Central memory CD8-positive, alpha-beta T cell (primary cell): ENCODE results near the gene SMAD5.

Source experiments
- ATAC-seq: fragments of 150-1000 bp; cut with Tn5 transposase; replicated peaks from 2 replicates; pipeline ENCODE4 v1.10.0; 2022; ENCODE audit warnings: mild to moderate bottlenecking, moderate FRiP score, moderate number of reproducible peaks; ENCODE audit not compliant: poor library complexity, severe bottlenecking; ENCODE audit errors: extremely low read depth
- DNase-seq, 2 donors: peaks; one replicate each; pipeline ENCODE4 v3.0.0; 2021; ENCODE audit warnings: low spot score in 2 of 2
- H3K27ac Mint-ChIP-seq: one replicate; pipeline ENCODE4 v1.8.0; 2022; ENCODE audit warnings: low read depth, mild to moderate bottlenecking, moderate library complexity, mixed read lengths
- H3K27me3 Mint-ChIP-seq: one replicate; pipeline ENCODE4 v1.8.0; 2022; ENCODE audit warnings: mixed read lengths
- H3K36me3 Mint-ChIP-seq: one replicate; pipeline ENCODE4 v1.8.0; 2022; ENCODE audit warnings: mild to moderate bottlenecking, moderate library complexity, mixed read lengths; ENCODE audit not compliant: insufficient read depth
- H3K4me1 Mint-ChIP-seq: one replicate; pipeline ENCODE4 v1.8.0; 2022; ENCODE audit warnings: mixed read lengths
- H3K4me3 Mint-ChIP-seq: one replicate; pipeline ENCODE4 v1.8.0; 2022; ENCODE audit warnings: mild to moderate bottlenecking, moderate library complexity, mixed read lengths
- H3K9me3 Mint-ChIP-seq: one replicate; pipeline ENCODE4 v1.8.0; 2022; ENCODE audit warnings: mixed read lengths

The SMAD5 gene

DNA sequence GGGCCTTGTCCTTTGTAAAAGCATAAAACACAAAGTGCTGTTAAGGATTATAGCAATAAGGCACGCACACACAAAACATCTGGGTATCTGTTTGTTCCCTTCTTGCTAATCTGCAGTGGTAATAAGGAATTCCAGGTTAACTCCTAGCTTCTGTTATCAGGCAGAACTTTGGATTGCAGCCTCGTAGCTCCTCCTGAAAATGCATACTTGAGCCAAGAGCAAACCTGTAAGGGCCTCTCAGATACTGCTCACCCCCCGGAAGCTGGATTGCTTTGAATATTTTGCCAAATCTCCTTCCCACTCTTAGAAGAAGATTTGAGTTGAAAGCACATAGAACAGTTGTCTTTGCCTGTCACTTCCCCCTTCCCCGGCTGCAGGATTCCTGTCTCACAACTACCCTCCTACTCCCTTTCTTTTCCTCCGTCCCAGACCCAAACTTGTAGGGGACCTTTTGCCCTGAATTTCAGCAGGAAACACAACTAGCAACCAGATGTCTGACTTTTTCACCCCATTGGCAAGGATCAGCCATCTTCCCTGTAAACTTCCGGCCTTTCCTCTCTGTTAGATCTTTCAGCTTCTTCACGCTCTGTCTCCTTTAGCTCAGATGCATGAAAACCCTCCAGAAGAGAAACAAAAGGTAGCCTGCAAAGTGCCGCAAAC is 28.2 kb upstream of the SMAD5 start:
- Mint-ChIP-seq H3K36me3 (no peaks in the 10 kb centered on the region), H3K27me3 (peaks cover 11% of the 10 kb centered on the region), H3K4me3 (no peak overlapping the region), H3K27ac (no peak overlapping the region), H3K9me3 (no peaks in the 10 kb centered on the region), H3K4me1 (no peaks in the 10 kb centered on the region)
- ATAC-seq (no peak), DNase-seq (no peak)

DNA sequence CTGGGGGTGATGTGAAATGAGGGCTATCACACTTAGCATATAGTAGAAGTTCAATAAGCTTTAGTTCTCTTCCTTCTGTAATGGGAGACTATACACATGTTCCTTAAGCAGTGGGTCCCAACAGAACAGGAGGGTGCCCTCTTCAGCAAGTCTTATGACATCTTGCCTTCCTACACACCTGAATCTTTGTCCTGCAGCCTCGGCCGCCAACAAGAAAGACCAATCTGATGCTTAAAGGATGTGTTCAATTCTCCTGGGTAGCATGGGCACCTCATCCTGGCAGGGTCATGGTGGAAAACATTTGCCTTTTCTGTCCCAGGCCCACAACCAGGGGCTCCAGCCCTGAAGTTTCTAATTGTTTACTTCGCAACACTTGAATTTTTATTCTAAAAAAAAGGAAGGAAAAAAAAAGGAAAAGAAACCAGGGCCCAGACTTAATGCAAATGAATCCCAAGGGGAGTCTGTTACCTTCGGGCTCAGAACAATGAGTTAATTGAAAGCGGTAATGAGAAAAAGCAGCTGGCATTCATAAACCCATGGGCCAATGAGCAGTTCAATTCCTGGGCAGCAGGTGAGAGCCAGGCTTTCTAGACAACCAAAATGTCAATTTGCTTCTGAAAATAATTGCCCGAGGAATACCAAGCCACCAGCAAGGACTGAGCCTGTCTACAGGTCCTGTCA is 26.2 kb upstream of the SMAD5 start:
- Mint-ChIP-seq H3K27ac (no peak overlapping the region), H3K27me3 (peaks cover 11% of the 10 kb centered on the region), H3K9me3 (no peaks in the 10 kb centered on the region), H3K36me3 (no peaks in the 10 kb centered on the region), H3K4me1 (no peaks in the 10 kb centered on the region), H3K4me3 (no peak overlapping the region)
- DNase-seq (no peak), ATAC-seq (no peak)

DNA sequence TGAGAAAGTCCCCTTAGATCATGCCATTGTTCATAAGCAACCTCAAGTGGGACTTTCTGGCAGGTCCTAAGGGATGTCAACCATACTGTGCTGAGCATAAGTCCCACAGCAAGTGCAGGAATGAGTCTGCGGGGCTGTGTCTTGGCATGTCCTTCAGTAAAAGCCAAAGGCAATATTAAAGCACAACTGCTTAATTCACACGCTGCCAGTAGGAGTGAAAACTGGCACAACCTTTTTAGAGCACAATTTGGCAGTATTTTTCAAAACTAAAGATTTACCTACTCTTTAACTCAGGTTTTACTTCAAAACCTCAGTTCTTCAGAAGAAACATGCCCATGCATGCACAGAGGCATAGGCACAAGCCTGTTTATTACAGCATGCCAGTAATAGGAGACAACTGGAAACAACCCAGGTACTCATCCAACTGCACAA is 24.4 kb upstream of the SMAD5 start:
- H3K27ac Mint-ChIP-seq: no peak overlapping the region
- no peaks in the 10 kb centered on the region for H3K36me3 Mint-ChIP-seq
- no peak overlapping the region for H3K4me3 Mint-ChIP-seq
- DNase-seq (no peak), ATAC-seq (no peak)
- no peaks in the 10 kb centered on the region for H3K4me1 Mint-ChIP-seq
- peaks cover 24% of the 10 kb centered on the region for H3K27me3 Mint-ChIP-seq
- no peaks in the 10 kb centered on the region for H3K9me3 Mint-ChIP-seq

DNA sequence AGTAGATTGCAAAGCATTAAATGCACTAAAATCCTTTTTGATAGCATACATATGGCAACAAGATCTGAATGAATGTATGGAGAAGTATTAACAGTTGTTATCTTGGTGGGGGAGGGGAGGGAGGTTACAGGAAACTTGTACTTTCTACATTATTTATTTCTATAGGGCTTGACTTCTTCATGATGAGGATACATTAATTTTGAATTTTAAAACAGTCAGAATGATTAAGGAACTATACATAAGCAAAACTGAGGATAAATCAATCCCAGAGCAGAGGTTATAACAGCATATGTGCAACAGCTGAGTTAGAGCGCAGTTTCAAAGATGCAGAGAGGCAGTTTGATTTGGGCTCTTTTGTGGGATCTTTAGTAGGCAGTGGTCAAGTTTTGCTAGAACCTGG is 23.9 kb upstream of the SMAD5 start:
- H3K4me3 Mint-ChIP-seq: no peak overlapping the region

DNA sequence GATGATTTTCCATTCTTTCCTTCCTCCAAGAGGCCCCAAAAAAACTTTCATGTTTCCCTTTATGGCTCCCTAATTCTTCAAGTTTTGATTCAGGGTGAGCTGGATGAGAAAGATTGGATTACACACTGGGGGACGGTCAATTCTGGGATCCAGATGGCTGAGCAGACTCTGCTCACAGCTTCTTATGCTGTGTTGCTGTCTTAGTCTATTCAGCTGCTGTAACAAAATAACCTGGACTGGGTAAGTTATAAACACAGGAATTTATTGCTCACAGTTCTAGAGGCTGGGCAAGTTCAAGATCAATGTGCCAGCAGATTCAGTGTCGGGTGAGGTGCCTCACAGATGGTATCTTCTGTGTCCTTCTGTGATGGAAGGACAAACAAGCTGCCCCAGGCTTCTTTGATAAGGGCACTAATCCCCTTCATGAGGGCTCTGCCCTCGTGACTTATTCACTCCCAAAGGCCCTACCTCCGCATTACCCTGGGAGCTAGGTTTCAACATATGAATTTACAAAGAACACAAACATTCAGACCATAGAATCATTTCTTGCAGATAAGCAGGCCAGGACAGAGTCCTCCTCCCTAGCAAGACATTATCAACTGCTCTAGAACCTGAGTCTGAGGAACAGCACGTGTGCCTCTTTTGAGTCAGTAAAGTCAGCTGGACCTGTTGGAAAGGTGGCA is 23.1 kb upstream of the SMAD5 start:
- ATAC-seq (no peak), DNase-seq (no peak)
- Mint-ChIP-seq H3K9me3 (no peaks in the 10 kb centered on the region), H3K36me3 (no peaks in the 10 kb centered on the region), H3K27me3 (peaks cover 21% of the 10 kb centered on the region), H3K4me3 (no peak overlapping the region), H3K4me1 (no peaks in the 10 kb centered on the region), H3K27ac (no peak overlapping the region)

More for the DNA sequence above, 23.9 kb upstream of the SMAD5 start:
- H3K36me3 Mint-ChIP-seq: no peaks in the 10 kb centered on the region
- no peak for DNase-seq
- H3K27ac Mint-ChIP-seq: no peak overlapping the region
- H3K9me3 Mint-ChIP-seq: no peaks in the 10 kb centered on the region
- ATAC-seq: no peak
- no peaks in the 10 kb centered on the region for H3K4me1 Mint-ChIP-seq
- H3K27me3 Mint-ChIP-seq: peaks cover 26% of the 10 kb centered on the region

DNA sequence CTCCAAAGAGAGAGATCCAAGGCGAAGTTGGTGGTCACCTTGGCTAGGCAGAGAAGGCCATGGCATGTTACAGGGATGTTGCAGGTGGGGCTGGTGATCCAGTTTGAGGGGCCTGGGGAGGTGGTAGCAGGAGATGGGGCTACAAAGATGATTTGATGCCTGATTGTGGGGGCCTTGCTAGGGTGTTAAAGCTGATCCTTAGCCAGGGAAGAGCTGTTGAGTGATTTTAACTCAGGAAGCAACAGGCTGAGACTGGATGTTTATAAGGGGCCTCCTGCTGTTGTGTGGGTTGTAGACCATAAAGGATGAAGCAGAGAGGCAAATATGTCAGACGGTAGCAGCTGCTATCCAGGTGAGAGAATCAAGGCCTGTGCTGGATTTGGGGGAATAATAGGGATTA is 19.0 kb upstream of the SMAD5 start:
- ATAC-seq: no peak
- Mint-ChIP-seq H3K4me3 (no peak overlapping the region), H3K27ac (no peak overlapping the region), H3K27me3 (peaks cover 26% of the 10 kb centered on the region), H3K36me3 (no peaks in the 10 kb centered on the region), H3K4me1 (no peaks in the 10 kb centered on the region), H3K9me3 (no peaks in the 10 kb centered on the region)
- no peak for DNase-seq

DNA sequence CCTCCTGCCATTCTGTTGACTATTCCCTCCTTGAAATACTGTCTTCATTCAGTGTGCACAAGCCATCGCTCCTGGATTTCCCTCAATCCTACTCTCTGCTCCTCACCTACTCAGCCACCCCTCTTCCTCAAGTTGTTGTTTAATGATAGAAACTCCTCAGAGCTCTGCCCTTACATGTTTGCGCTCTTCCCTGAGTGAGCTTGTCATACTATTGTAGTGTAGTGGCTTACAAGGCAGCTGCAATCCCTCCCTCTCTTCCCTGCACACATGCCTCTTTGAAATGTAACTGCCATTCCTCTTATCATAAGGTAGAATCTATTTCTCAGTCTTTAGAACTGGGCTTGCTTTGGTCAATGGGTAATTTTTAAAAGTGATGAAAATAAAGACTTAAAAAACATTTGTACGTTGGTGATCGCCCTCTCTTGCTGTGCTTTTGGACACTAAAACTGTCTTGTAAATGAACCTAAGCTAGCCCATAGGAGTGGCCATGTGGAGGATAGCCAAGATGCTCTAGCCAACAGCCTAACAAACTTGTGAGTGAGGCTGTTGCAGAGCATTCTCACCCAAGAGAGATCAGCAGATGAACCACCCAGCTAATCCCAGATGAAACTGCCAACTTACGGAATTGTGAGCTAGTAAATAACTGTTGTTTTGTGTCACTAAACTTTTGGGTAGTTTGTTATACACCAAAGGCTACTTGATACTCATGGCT is 18.1 kb upstream of the SMAD5 start:
- no peaks in the 10 kb centered on the region for H3K9me3 Mint-ChIP-seq
- H3K4me3 Mint-ChIP-seq: no peak overlapping the region
- no peaks in the 10 kb centered on the region for H3K36me3 Mint-ChIP-seq
- peaks cover 26% of the 10 kb centered on the region for H3K27me3 Mint-ChIP-seq
- ATAC-seq (no peak), DNase-seq (no peak)
- no peaks in the 10 kb centered on the region for H3K4me1 Mint-ChIP-seq
- H3K27ac Mint-ChIP-seq: no peak overlapping the region

DNA sequence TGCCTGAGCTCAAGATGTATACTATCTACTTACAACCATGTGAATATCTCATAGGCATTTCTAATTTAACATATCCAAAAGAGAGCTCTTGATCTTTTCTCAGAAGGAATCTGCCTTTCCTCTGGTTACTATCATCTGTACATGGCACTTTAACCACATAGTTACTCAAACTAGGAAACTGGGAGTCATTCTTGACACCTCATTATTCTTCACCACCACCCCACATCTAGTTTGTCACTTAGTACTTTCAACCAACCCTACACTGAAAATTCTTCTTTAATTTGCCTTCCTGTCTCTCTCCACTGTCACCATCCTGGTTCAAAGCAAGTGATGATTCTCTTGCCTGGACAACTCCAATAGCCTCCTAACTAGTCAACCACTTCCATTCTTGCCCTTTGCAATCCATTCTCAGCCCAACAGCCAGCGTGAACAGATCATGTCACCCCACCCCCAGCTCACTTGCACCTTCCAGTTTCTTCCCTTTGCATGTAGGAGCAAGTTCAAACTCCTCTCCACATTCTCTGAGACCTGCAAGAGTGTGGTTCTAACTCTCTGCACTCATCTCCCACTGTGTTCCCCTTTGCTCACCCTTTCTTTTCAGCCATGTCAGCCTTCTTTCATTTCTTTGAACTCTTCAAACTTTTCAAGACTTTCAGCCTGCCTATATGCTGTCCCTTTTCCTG is 17.3 kb upstream of the SMAD5 start:
- Mint-ChIP-seq H3K27me3 (peaks cover 26% of the 10 kb centered on the region), H3K4me1 (no peaks in the 10 kb centered on the region), H3K4me3 (no peak overlapping the region), H3K9me3 (no peaks in the 10 kb centered on the region), H3K27ac (no peak overlapping the region), H3K36me3 (no peaks in the 10 kb centered on the region)
- no peak for DNase-seq
- ATAC-seq: no peak

DNA sequence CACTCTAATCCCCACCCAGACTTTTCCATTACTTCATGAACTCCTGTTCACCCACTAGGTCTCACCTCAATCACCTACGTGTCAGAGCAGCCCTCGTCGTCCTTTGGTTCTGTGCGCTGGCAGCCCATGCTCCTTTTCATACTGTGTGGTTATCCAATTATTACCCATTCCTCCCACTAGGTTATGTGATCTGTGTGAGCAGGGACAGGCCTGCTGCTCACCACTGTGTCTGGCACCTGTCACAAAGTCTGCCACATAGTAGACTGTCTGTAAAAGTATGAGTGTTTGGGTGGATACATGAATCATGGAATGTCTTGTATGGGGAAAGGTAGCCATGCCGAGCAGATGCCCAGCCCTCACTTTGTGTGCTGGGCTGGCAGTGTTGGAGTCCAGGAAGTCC is 12.1 kb upstream of the SMAD5 start:
- no peak overlapping the region for H3K27ac Mint-ChIP-seq
- no peaks in the 10 kb centered on the region for H3K4me1 Mint-ChIP-seq
- H3K4me3 Mint-ChIP-seq: no peak overlapping the region
- no peak for DNase-seq
- no peak for ATAC-seq
- H3K36me3 Mint-ChIP-seq: no peaks in the 10 kb centered on the region
- no peaks in the 10 kb centered on the region for H3K9me3 Mint-ChIP-seq
- H3K27me3 Mint-ChIP-seq: peaks cover 35% of the 10 kb centered on the region

DNA sequence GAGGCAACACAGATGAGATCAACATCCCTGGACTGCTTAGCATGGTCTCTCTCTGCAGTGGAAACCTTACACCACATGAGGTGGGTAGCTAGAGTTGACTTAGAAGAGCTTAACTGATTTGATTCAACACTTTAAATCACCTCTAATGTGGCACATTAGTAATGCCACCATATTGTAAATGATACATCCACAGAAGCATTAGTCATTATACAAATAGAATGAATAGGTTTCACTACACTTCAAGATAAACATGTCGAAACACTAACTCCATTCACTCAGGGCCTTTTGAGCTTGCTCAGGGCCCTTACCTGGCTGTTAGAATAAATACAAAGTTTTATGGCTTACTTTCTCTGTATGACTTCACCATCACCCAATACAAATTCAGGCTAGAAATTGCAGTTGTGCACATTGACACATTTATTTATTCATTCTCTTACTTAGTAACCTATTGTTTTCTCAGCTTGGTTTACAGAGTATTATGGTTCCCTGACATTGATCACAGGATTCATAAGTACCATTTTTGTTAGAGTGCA is 9.3 kb upstream of the SMAD5 start:
- H3K27ac Mint-ChIP-seq: no peak overlapping the region
- ATAC-seq (no peak), DNase-seq (no peak)
- H3K27me3 Mint-ChIP-seq: peaks cover 53% of the 10 kb centered on the region
- no peaks in the 10 kb centered on the region for H3K4me1 Mint-ChIP-seq
- H3K36me3 Mint-ChIP-seq: no peaks in the 10 kb centered on the region
- no peak overlapping the region for H3K4me3 Mint-ChIP-seq
- no peaks in the 10 kb centered on the region for H3K9me3 Mint-ChIP-seq

DNA sequence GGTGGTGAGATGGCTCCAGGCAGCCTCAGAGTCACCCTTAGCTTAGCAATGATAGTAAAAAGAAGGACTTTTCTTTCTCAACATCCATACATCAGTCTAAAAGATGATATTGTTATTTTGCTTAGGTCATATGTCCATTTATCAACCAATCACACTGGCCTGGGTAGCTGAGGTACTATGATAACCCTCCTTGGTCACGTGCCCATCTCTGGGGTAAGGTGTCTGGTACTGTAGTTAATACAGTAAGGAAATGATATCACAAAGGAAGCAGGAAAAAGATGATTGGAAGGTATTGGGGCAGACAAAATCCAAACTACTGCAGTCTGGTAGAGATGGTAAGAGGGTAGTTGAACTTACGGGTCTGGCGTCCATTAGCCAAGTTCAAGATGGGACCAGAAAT is 5.1 kb upstream of the SMAD5 start:
- H3K27ac Mint-ChIP-seq: no peak overlapping the region
- no peaks in the 10 kb centered on the region for H3K9me3 Mint-ChIP-seq
- H3K4me1 Mint-ChIP-seq: peaks cover 10% of the 10 kb centered on the region
- DNase-seq (no peak), ATAC-seq (no peak)
- H3K36me3 Mint-ChIP-seq: peaks cover 5% of the 10 kb centered on the region
- no peak overlapping the region for H3K4me3 Mint-ChIP-seq
- peaks cover 62% of the 10 kb centered on the region for H3K27me3 Mint-ChIP-seq

DNA sequence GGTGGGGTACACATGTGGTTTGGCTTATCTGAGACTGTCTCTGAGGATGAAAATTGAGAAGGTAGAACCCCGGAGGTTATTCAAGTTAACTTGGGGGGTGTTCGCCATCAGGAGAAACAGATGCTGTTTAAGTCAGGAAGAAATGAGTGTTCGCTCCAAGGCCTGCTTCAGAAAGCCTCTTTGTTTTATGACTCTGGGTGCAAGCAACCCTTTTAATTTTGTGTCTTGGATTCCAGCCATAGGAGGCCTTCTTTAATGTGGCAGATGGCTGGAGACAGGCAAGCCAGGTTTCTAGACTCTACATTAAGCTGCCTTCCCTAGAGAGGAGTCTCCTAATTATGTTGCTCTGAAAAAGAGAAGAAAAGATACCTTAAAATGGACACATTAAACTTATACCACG is 4.2 kb upstream of the SMAD5 start:
- Mint-ChIP-seq H3K27me3 (peaks cover 61% of the 10 kb centered on the region), H3K4me1 (peaks cover 11% of the 10 kb centered on the region), H3K27ac (no peak overlapping the region), H3K36me3 (peaks cover 11% of the 10 kb centered on the region), H3K9me3 (no peaks in the 10 kb centered on the region), H3K4me3 (no peak overlapping the region)
- no peak for DNase-seq
- ATAC-seq: no peak
